PC-9 (cell line): ENCODE measurements around the gene ATP2B2. TPM values are rescaled to one million over a fixed set of nuclear protein-coding genes. Genes with fewer than 3 reads are reported as not detected.

ENCODE experiments used
- BruUV-seq: library from RNA; stranded (reverse); fragments of 400-500 nt; replicated peaks from 2 replicates; lab custom pipeline; 2021; lab: Mats Ljungman, UMichigan
- CTCF ChIA-PET: fragments of 300-600 bp; sonication (Branson Sonifier 250); formaldehyde crosslinking; loops from one replicate; lab custom pipeline; 2022; ENCODE audit warnings: antibody characterized with exemption; lab: Charles Lee
- POLR2A ChIA-PET: fragments of 300-600 bp; sonication (Branson Sonifier 250); formaldehyde crosslinking; loops from one replicate; lab custom pipeline; 2022; ENCODE audit warnings: antibody characterized with exemption; ENCODE audit not compliant: unreplicated experiment; lab: Charles Lee
- DNase-seq, 2 experiments: peaks; one replicate each; pipeline versions ENCODE4 v3.0.0 to v3.0.0-alpha.2; 2015 to 2022; ENCODE audit warnings: mixed read lengths in 1 of 2
- H2AFZ ChIP-seq: fragments of 200-600 bp; sonication (generic); 2 replicates; pipeline ENCODE4 v1.8.1; 2017; ENCODE audit warnings: antibody characterized with exemption
- H3F3A ChIP-seq: fragments of 200-600 bp; sonication (generic); 2 replicates; pipeline ENCODE4 v1.8.1; 2017; ENCODE audit warnings: antibody characterized with exemption, mild to moderate bottlenecking, low read depth; ENCODE audit not compliant: insufficient read depth
- H3K27ac ChIP-seq: fragments of 200-600 bp; sonication (generic); 2 replicates; pipeline ENCODE4 v1.6.1; 2016; ENCODE audit warnings: mixed run types
- H3K27me3 ChIP-seq: fragments of 200-600 bp; sonication (generic); 2 replicates; pipeline ENCODE4 v1.6.1; 2016; ENCODE audit warnings: low read depth, mixed run types; ENCODE audit not compliant: insufficient read depth
- H3K36me3 ChIP-seq: fragments of 200-600 bp; sonication (generic); 2 replicates; pipeline ENCODE4 v1.6.1; 2016; ENCODE audit warnings: low read depth, mixed run types
- H3K4me1 ChIP-seq: fragments of 200-600 bp; sonication (generic); replicated peaks from 2 replicates; pipeline ENCODE4 v1.6.1; 2016; ENCODE audit warnings: mixed run types; ENCODE audit not compliant: insufficient read depth
- H3K4me2 ChIP-seq: fragments of 200-600 bp; sonication (generic); 2 replicates; pipeline ENCODE4 v1.6.1; 2017; ENCODE audit warnings: mixed run types
- H3K4me3 ChIP-seq: fragments of 200-600 bp; sonication (generic); 2 replicates; pipeline ENCODE4 v1.6.1; 2016; ENCODE audit warnings: mixed run types
- H3K79me2 ChIP-seq: fragments of 200-600 bp; sonication (generic); 2 replicates; pipeline ENCODE4 v1.6.1; 2017; ENCODE audit warnings: low read depth, mixed run types
- H3K9me2 ChIP-seq: fragments of 200-600 bp; sonication (generic); 2 replicates; pipeline ENCODE4 v1.8.1; 2017; ENCODE audit warnings: mild to moderate bottlenecking; ENCODE audit not compliant: insufficient read depth
- H3K9me3 ChIP-seq: fragments of 200-600 bp; sonication (generic); 2 replicates; pipeline ENCODE4 v1.8.1; 2016; ENCODE audit warnings: low read depth; ENCODE audit not compliant: insufficient read depth
- H4K20me1 ChIP-seq: fragments of 200-600 bp; sonication (generic); 2 replicates; pipeline ENCODE4 v1.8.1; 2017; ENCODE audit not compliant: insufficient read depth
- CTCF ChIP-seq: fragments of 200-600 bp; sonication (generic); conservative IDR thresholded peaks from 2 replicates; pipeline ENCODE4 v1.6.1; 2017; ENCODE audit warnings: mixed run types, antibody characterized with exemption, mild to moderate bottlenecking, moderate library complexity
- EZH2 ChIP-seq: fragments of 200-600 bp; sonication (generic); IDR thresholded peaks from 2 replicates; pipeline ENCODE4 v1.8.0; 2017; ENCODE audit warnings: antibody characterized with exemption, low read depth
- intact Hi-C: fragments of 100-400 bp; cut with micrococcal nuclease; formaldehyde crosslinking; loops from one replicate; pipeline ENCODE4 v1.10.0; 2022; ENCODE audit not compliant: unreplicated experiment
- total RNA-seq: library from RNA; stranded (reverse); gene quantifications from 2 replicates; pipeline ENCODE4 v1.2.3, GENCODE V29; 2021

Gene ATP2B2
- total RNA-seq, 1 experiment from 2014 or later: not detected

- ChIA-PET CTCF (no interaction called here), POLR2A (no interaction called here)
Observed at GRCh38 chr3:10367506-10367905, 137.9 kb downstream of the ATP2B2 start.

GRCh38 chr3:10366651-10367101 lies 138.7 kb downstream of the ATP2B2 start:
- Histone ChIP-seq H3K27ac (no peak overlapping the region), H3K79me2 (no peaks in the 10 kb centered on the region), H3K27me3 (peaks cover 54% of the 10 kb centered on the region), H4K20me1 (no peaks in the 10 kb centered on the region), H3K9me2 (no peaks in the 10 kb centered on the region), H3K36me3 (no peaks in the 10 kb centered on the region), H3K4me2 (no peak overlapping the region), H3F3A (no peaks in the 10 kb centered on the region; the same call in 1 of the 2 replicates), H3K9me3 (no peaks in the 10 kb centered on the region), H2AFZ (no peak overlapping the region), H3K4me3 (no peak overlapping the region), H3K4me1 (no peaks in the 10 kb centered on the region)
- BruUV-seq: no TSS peak
- intact Hi-C loops: no loop called here
- POLR2A ChIA-PET: interaction anchor here (0.7 kb wide), 1 partner anchor 48 kb away, joined by 3 read pairs; no protein-coding TSS in a partner anchor
- CTCF ChIA-PET: interaction anchor here (0.7 kb wide), 1 partner anchor 110 kb away, joined by 3 read pairs; no protein-coding TSS in a partner anchor
- TF ChIP-seq CTCF (no peak), EZH2 (no peak)
- peak; percentile 29 to 36 for DNase-seq

More at GRCh38 chr3:10367506-10367905, 137.9 kb downstream of the ATP2B2 start:
- Histone ChIP-seq H3K4me1 (no peaks in the 10 kb centered on the region), H3K79me2 (no peaks in the 10 kb centered on the region), H3F3A (no peaks in the 10 kb centered on the region; the same call in 1 of the 2 replicates), H3K27ac (no peak overlapping the region), H3K27me3 (peaks cover 45% of the 10 kb centered on the region), H3K4me3 (no peak overlapping the region), H4K20me1 (no peaks in the 10 kb centered on the region), H3K9me2 (no peaks in the 10 kb centered on the region), H3K36me3 (no peaks in the 10 kb centered on the region), H3K9me3 (no peaks in the 10 kb centered on the region), H3K4me2 (no peak overlapping the region), H2AFZ (no peak overlapping the region)
- intact Hi-C loops: no loop called here
- TF ChIP-seq EZH2: no peak
- no peak for TF ChIP-seq CTCF
- BruUV-seq: no TSS peak
- DNase-seq: no peak

GRCh38 chr3:10365791-10366190 lies 139.6 kb downstream of the ATP2B2 start:
- H3K9me2 ChIP-seq: no peaks in the 10 kb centered on the region
- no peak for DNase-seq
- ChIA-PET CTCF (no interaction called here), POLR2A (no interaction called here)
- H3K79me2 ChIP-seq: no peaks in the 10 kb centered on the region
- no peak overlapping the region for H3K4me2 ChIP-seq
- H3K4me3 ChIP-seq: no peak overlapping the region
- H3K27ac ChIP-seq: no peak overlapping the region
- intact Hi-C loops: no loop called here
- TF ChIP-seq EZH2: no peak
- no TSS peak for BruUV-seq
- H3K36me3 ChIP-seq: no peaks in the 10 kb centered on the region
- no peaks in the 10 kb centered on the region for H3K4me1 ChIP-seq
- H3K27me3 ChIP-seq: peaks cover 55% of the 10 kb centered on the region
- H2AFZ ChIP-seq: no peak overlapping the region
- no peaks in the 10 kb centered on the region; the same call in 1 of the 2 replicates for H3F3A ChIP-seq
- no peaks in the 10 kb centered on the region for H3K9me3 ChIP-seq
- H4K20me1 ChIP-seq: no peaks in the 10 kb centered on the region

GRCh38 chr3:10365316-10365715 lies 140.1 kb downstream of the ATP2B2 start:
- no peak overlapping the region for H3K4me3 ChIP-seq
- CTCF ChIA-PET: no interaction called here
- DNase-seq: no peak
- H3K9me3 ChIP-seq: no peaks in the 10 kb centered on the region
- no peak overlapping the region for H3K27ac ChIP-seq
- no peaks in the 10 kb centered on the region; the same call in 1 of the 2 replicates for H3F3A ChIP-seq
- no peaks in the 10 kb centered on the region for H4K20me1 ChIP-seq
- TF ChIP-seq CTCF: no peak
- TF ChIP-seq EZH2: no peak
- H3K36me3 ChIP-seq: no peaks in the 10 kb centered on the region
- H3K4me2 ChIP-seq: no peak overlapping the region
- intact Hi-C loops: no loop called here
- H3K27me3 ChIP-seq: peaks cover 55% of the 10 kb centered on the region
- no TSS peak for BruUV-seq
- no peak overlapping the region for H2AFZ ChIP-seq
- H3K4me1 ChIP-seq: no peaks in the 10 kb centered on the region
- H3K9me2 ChIP-seq: no peaks in the 10 kb centered on the region
- POLR2A ChIA-PET: no interaction called here
- H3K79me2 ChIP-seq: no peaks in the 10 kb centered on the region
